Stimulated activated CD4-positive, alpha-beta T cell treated with anti-CD3 and anti-CD28 coated beads, Interleukin-1b, Interleukin-23, amount 100 ng/mL, for 4 hours (primary cell): ENCODE data around the gene ZDHHC6.
"Not testable (repeated sequence)": the region's sequence is repeated elsewhere in the genome, so short reads cannot be mapped to it uniquely, and the experiment has no call there.

ENCODE experiments used
- DNase-seq, 2 donors: peaks; one replicate each; pipeline ENCODE4 v3.0.0-alpha.2; 2020; ENCODE audit warnings: low read depth in 2 of 2

The ZDHHC6 gene

DNA sequence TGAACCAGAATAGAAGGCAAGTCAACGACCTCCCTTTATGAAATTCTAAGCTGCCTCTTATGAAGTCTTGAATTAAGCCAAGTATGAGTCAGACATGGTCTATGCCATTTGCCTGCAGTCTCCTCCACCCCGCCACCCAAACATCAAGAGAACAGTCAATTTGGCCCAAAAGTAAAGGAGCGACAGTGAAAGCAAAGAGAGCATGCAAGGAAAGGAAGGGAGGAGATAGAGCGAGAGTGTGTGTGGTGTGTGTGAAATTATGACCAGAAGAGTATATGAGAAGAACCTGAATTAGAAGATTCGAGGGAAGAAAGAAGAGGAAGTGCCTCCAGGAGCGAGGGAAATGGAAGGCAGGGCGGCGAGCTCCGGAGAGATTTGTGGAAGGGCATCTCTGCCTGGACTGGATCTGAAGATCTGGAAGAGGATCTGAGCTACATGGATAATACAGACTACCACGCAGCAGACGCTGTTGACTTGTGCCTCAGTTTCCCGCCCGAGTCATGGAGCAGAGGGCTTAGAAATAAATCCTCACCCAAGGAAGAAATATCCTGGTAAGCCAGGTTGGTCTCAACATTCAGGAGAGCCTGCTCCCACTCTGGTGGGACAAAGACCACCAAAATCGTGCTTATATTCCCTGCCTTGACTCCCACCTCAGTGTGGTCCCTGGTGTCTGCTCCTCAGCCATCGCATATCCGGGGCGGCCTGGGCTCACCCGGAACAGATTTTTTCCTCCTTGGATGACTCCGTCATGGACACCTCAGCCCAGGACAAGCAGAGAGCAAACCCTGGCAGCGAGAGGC is 459 bp downstream of the ZDHHC6 start:
- no peak for DNase-seq

DNA sequence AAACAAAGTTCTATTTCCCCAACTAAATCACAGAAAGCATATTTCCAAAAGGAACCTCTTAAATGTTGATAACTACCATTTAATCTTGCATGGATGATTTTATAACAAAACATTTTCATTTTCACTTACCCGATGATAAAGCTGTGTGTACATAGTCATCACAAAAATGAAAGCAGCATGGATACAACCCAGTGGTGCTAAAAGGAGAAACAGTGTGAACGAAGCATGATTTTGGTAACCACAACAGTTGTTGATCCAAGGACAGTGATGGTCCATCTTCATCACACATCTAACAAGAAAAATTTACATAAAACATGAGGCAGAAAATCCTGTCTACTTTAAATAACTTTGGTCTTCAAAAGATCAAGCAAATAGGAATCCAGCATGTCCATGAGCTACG is 4.7 kb downstream of the ZDHHC6 start:
- no peak for DNase-seq

DNA sequence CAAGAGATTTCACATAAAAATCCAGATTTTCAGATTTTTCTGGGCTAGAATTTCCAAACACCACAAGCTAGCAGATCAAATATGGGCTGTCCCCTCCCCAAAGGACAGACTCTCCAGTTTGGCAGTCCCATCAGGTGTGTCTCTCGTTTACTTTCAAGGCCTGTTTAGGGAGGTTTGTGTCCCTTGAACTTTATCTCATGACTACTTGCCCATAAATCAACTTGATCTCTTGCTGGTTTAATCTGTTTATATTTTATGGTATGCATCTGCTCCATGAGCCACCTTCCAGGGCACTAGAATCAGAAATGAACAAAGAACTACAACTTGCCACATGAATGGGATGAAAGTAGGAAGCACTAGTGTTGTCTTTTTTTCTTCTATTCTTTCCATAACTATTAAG is 5.2 kb downstream of the ZDHHC6 start:
- no peak for DNase-seq

- no peak for DNase-seq
Measured at GRCh38 chr10:112438356-112438755, 8.4 kb downstream of the ZDHHC6 start.

DNA sequence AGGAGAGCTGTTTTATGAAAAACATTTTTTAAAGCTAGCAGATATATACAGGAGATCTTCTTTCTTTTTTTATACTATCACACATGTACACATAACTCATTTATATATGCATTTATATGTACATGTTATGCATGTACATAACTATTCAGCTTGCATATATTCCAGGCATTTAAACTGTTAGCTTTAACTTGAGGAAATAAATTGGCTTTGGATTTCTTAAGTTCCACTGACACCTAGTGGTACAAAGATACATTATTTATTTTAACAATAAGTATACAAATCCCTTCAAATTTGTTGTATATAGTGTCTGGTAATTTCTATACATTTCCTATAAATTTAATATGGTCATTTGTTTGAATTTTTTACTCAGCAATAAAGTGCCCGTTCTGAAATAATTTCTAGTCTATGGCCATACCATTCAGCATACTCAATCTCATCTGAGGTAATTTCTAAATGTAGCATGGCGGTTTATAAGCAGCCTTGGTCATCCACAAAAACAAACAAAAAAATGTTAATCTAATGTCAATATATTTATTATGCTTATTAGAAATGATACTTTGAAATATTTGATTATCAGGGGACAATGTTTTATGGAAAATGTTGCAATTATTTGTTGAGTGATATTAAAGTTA is 11.6 kb downstream of the ZDHHC6 start:
- DNase-seq = no peak

DNA sequence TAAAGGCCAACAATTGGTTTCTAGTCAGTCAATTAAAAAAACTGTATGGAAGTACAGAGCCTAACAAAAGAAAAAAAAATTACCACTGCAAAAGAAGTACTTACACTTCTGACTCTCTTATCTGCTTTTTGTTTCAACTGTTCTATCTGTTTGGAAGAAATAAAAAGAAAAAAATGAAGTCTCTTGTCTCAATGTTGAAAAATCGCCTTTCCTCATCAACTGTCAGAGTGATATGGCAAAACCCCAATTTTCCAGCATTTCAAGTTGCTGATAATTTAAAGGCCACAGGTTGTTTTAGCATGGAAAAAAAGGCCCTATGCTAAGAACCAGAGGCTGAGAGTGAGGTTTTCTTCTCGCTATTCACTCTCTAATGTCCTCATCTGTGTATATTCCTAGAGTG is 13.6 kb downstream of the ZDHHC6 start:
- no peak for DNase-seq

GRCh38 chr10:112429654-112430230 is 17.0 kb downstream of the ZDHHC6 start:
- DNase-seq = no peak

- DNase-seq = no peak
Measured at GRCh38 chr10:112429147-112429546, 17.6 kb downstream of the ZDHHC6 start.

DNA sequence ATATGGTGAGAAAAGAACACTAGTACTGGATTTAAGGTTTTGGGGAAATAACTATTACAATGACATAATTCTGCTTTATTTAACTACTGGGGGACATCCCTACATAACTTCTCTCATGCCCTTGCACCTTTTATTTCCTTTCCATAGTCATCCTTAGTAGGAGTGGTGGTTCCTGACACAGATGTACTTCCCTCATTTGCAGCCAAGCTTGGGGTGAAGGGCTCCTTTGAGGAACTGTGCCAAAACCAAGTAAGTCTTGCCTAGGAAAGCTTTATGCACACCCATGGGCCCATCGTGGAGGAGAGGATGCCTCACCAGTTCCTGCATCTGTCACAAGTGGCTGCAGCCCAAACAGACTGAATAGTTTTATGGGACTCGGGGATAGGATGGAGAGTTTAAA is 20.6 kb downstream of the ZDHHC6 start:
- no peak for DNase-seq

DNA sequence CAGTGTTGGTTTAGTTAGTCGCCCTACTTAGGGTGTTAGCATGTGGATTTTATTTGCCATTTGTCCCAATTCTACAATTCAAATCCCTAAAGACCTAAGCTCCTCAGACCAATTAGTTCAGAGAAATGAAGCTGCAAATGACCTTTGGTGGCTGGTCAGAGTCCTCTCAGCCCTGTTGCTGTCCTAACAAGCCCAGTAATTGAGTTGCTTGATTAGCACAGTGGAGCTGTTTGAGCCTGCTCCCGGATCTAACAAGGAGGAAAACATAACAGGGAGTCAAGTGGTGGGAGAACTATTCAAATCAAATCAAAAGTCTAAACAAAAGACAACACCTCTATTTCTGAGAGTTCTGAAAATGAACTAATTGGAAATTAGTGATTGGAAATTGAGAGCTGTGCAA is 22.1 kb downstream of the ZDHHC6 start:
- no peak for DNase-seq

DNA sequence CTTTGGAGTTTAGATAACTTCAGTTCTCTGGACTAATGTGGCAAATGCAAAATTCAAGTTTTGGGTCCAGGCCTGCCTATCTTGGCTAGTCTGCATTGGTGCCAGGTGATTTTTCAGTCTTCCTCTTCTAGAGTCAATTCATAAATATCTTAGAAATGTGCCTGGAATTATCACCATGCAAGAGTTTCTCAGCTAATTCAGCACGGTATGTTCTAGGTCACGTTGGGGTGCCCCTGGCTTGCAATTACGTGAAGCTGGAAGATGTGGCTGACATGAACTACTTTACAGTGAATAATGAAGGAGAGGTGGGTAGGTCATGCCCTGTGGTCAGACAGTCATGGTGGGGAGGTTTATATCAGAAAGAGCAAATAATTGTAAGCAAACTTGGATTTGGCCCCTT is 25.0 kb downstream of the ZDHHC6 start:
- DNase-seq = no peak

GRCh38 chr10:112412696-112413095 is 34.0 kb downstream of the ZDHHC6 start:
- DNase-seq = no peak

DNA sequence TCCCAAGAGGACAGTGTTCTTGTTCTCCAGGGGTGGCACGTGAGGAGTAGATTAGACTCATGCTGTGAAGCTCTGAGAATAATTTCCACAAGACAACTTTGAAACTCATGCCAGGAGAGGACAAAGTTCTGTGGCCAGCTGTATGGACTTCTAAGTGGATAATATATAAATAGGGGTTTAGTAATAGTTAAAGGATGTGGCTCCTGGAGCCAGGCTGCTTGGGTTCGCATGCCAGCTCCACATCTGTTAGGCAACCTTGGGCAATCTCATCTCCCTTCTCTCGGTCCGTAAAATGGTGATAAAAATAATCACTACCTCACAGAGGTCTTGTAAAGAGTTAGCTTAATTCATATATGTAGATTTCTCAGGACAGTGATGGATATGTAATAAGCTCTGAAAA is 37.0 kb downstream of the ZDHHC6 start:
- no peak for DNase-seq

- no peak for DNase-seq
Measured at GRCh38 chr10:112409299-112409698, 37.4 kb downstream of the ZDHHC6 start.

DNA sequence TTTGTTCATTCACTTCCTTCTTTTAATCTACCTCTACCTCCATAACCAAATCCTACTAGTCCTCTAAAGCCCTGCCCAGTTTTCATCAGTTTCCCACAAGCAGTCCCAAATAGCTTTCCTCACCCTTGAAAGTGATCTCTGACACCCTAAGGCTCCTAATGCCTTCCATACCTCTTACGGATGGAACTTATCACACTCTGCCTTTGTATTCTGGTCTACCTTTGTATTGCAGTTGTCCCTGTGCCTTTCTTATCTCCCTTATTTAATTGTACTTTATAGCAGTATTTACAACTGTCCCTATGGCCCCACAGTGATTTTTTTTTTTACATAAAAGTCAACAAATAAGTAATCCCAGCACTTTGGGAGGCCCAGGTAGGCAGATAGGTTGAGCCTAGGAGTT is 39.0 kb downstream of the ZDHHC6 start:
- DNase-seq = no peak

DNA sequence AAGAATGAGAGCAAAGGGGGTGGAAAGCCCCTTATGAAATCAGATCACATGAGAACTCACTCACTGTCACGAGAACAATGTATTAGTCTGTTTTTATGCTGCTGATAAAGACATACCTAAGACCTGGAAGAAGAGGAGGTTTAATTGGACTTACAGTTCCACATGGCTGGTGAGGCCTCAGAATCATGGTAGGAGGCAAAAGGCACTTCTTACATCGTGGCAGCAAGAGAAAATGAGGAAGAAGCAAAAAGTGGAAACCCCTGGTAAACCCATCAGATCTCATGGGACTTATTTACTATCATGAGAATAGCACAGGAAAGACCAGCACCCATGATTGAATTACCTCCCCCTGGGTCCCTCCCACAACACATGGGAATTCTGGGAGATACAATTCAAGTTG is 39.9 kb downstream of the ZDHHC6 start:
- DNase-seq = not testable (repeated sequence)

DNA sequence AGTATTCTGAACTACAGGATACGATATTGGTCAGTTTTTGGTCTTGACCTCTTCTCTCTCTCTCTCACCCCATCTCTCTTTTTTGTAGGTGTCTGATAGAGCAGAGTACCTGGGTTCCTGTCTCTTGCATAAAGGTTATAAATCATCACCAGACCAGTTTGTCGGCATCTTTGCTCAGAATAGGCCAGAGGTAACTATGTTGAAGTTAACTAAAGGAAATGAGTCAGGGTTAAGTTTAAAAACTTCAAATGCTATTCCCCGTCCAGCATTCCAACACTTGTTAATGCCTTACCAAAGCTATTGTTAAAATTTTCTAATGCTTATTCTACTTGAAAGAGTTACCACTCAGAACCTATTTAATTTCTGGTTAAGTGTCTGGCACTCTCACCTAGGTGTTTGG is 42.1 kb downstream of the ZDHHC6 start:
- no peak for DNase-seq

DNA sequence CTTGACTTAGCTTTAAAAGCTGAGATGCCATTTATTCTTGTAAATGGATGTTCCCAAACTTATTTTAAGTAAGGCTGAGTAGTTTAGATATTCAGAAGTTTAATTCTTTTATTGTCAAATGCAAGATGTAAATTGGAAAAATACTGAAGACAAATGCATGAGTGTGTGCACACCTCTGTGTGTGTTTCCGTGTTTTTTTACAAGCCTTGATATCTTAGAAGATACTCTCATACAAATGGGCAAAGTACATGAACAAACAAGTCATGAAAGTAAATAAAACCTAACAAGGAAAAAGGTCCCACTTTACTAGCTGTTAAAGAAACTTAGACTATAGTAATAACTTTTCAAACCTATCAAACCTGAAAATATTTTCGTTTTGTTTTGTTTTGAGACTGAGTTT is 43.8 kb downstream of the ZDHHC6 start:
- DNase-seq = no peak

DNA sequence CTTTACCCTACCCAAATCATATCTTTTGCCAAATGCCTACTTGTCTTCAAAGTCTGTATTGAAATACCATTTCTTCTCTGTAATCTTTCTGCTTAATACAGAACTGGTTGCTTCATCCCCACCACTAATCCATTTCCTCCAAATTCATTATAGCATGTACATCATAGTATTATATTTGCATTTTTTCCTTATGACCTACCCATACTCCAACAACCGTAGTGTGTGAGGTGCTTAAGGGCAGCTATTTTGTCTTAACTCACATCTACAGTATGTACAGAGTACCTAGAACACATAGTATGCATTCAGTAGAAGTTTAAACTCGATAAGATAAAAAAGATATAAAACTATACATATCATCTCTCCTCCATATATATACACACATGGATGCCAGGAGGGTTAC is 49.1 kb downstream of the ZDHHC6 start:
- no peak for DNase-seq

GRCh38 chr10:112395809-112396530 is 50.7 kb downstream of the ZDHHC6 start:
- DNase-seq = no peak

- DNase-seq = no peak
Measured at GRCh38 chr10:112394475-112394875, 52.2 kb downstream of the ZDHHC6 start.

- no peak for DNase-seq
Measured at GRCh38 chr10:112393827-112394226, 52.9 kb downstream of the ZDHHC6 start.

GRCh38 chr10:112393341-112393740 is 53.4 kb downstream of the ZDHHC6 start:
- no peak for DNase-seq
